Activated naive CD4-positive, alpha-beta T cell treated with anti-CD3 and anti-CD28 coated beads, Interleukin-2, amount 50 U/mL, for 72 hours (primary cell): ENCODE data around the gene ARMC3. TPM values are rescaled to one million over a fixed set of nuclear protein-coding genes. Genes with fewer than 3 reads are reported as not detected.

Experiments
- ATAC-seq, 2 donors: fragments of 150-1000 bp; cut with Tn5 transposase; 2 replicates each; pipeline ENCODE4 v1.10.0; 2021; ENCODE audit warnings: mild to moderate bottlenecking in 2 of 2, moderate library complexity in 2 of 2
- DNase-seq, 2 donors: peaks; one replicate each; pipeline ENCODE4 v3.0.0; 2021 to 2022; ENCODE audit warnings: low spot score in 2 of 2
- H3K27ac Mint-ChIP-seq, 2 donors: one replicate each; pipeline ENCODE4 v1.8.0; 2022; ENCODE audit warnings: mild to moderate bottlenecking in 2 of 2, mixed read lengths in 2 of 2
- H3K36me3 Mint-ChIP-seq, 2 donors: one replicate each; pipeline ENCODE4 v1.8.0; 2022; ENCODE audit warnings: mixed read lengths in 2 of 2
- H3K9me3 Mint-ChIP-seq, 2 donors: one replicate each; pipeline ENCODE4 v1.8.0; 2022; ENCODE audit warnings: mixed read lengths in 2 of 2
- total RNA-seq, 2 donors: library from RNA; stranded (reverse); gene quantifications; one replicate each; pipeline ENCODE4 v1.2.3, GENCODE V29; 2022

The ARMC3 gene
- total RNA-seq, 2 donors from 2014 or later = not detected

DNA sequence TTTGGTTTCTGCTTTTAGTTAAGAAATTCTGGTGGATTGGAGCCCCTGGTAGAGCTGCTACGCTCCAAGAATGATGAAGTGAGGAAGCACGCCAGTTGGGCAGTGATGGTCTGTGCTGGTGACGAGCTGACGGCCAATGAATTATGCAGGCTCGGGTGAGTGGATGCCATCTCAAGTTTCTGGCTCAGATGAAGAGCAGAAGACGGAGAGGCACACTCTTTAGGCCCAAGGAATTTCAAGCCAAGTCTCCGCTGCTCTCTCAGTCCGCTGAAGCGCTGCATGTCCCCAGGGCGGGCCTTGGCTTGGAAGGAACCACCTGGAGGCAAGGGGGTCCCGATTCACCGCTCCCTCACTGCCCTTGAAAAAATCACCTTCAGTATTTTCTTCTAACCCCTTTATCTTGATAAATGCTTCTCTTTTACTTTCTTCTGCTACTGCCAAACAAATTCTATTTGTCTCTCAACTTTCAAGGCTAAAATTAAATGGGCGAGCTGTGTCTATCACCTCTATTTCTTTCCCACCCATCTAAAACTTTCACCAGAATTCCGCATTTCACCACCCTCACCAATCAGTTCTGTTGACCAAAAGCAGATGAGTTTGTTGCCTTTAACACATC is 74.2 kb downstream of the ARMC3 start:
- H3K9me3 Mint-ChIP-seq = no peaks in the 10 kb centered on the region
- no peak for DNase-seq
- H3K27ac Mint-ChIP-seq = no peak overlapping the region
- no peaks in the 10 kb centered on the region for H3K36me3 Mint-ChIP-seq
- no peak for ATAC-seq

DNA sequence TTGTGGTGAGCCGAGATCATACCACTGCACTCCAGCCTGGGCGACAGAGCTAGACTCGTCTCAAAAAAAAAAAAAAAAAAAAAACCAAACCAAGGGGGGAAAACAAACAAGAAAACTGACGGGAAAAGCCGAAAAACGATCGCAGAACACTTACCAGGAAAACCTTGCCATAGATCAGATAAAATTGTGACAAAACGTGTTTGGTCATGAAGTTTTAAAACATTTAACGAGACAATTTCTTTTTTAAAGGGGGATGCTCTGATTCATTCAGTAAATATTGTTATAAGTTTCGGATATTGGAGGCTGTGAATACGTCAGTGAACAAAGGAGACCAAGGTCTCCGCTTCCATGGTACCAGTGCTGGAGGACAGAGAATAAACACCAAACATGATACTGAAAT is 77.3 kb downstream of the ARMC3 start:
- Mint-ChIP-seq H3K27ac (no peak overlapping the region), H3K36me3 (no peaks in the 10 kb centered on the region), H3K9me3 (no peaks in the 10 kb centered on the region)
- ATAC-seq (no peak), DNase-seq (no peak)

DNA sequence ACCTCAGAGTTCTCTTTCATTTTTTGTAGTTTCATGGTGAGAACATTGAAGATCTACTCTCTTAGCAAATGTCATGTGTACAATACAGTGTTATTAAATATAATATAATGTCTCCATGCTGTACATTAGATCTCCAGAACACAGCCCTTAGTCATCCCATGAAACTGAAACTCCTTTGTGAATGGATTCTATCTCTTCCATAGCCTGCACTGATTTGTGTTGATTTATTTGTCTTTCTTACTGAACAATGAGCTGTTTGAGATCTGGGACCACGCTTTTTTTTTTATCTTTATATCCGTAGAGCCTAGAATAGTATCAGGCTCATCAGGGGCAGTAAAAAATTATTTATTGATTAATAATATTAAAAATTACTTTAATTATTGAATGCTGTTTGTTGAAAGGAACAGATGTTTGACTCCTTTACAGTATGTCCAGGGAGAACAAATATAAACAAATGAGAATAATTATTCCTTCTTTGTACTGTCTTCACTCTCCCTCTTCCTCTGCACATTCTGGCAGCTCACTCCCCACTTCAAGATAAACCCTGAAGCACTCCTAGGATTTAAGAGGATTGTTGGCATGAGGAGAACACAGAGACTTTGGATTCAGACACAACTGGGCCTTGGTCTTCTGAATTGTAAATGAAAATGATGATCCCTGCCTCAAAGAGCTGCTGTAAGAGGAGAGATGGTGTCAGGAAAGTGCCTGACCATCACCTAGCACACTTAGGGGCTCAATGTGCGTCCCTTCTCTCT is 85.9 kb downstream of the ARMC3 start:
- no peaks in the 10 kb centered on the region for H3K9me3 Mint-ChIP-seq
- no peak overlapping the region for H3K27ac Mint-ChIP-seq
- H3K36me3 Mint-ChIP-seq = no peaks in the 10 kb centered on the region
- DNase-seq (no peak), ATAC-seq (no peak)

- H3K27ac Mint-ChIP-seq = no peak overlapping the region
- no peak for DNase-seq
- ATAC-seq = no peak
- H3K36me3 Mint-ChIP-seq = no peaks in the 10 kb centered on the region
- no peaks in the 10 kb centered on the region for H3K9me3 Mint-ChIP-seq
These were observed 87.3 kb downstream of the ARMC3 start for GRCh38 chr10:23015021-23015707.

GRCh38 chr10:23016636-23017035 is 88.8 kb downstream of the ARMC3 start:
- H3K36me3 Mint-ChIP-seq = peaks cover 1 to 2% of the 10 kb centered on the region in 2 donors
- H3K27ac Mint-ChIP-seq = no peak overlapping the region
- DNase-seq (no peak), ATAC-seq (no peak)
- peaks cover 2% of the 10 kb centered on the region in 2 donors for H3K9me3 Mint-ChIP-seq

- Mint-ChIP-seq H3K9me3 (peaks cover 4 to 16% of the 10 kb centered on the region in 2 donors), H3K36me3 (peaks cover 8 to 18% of the 10 kb centered on the region in 2 donors), H3K27ac (no peak overlapping the region)
- DNase-seq (no peak), ATAC-seq (no peak)
These were observed 91.8 kb downstream of the ARMC3 start for GRCh38 chr10:23019633-23020032.

DNA sequence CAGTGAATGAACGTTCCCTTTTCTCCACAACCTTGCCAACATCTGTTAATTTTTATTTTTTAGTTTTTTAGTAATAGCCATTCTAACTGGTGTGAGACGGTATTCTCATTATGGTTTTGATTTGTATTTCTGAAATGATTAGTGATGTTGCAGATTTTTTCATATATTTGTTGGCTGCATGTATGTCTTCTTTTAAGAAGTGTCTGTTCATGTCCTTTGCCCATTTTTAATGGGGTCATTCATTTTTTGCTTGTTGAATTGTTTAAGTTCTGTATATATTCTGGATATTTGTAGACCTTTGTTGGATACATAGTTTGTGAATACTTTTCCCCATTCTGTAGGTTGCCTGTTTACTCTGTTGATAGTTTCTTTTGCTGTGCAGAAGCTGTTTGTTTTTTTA is 93.6 kb downstream of the ARMC3 start:
- no peak overlapping the region for H3K27ac Mint-ChIP-seq
- DNase-seq = no peak
- H3K36me3 Mint-ChIP-seq = peaks cover 8 to 18% of the 10 kb centered on the region in 2 donors
- peaks cover 4 to 17% of the 10 kb centered on the region in 2 donors for H3K9me3 Mint-ChIP-seq
- ATAC-seq = no peak

- ATAC-seq (no peak), DNase-seq (no peak)
- Mint-ChIP-seq H3K27ac (no peak overlapping the region), H3K9me3 (peaks cover 4 to 17% of the 10 kb centered on the region in 2 donors), H3K36me3 (peaks cover 8 to 18% of the 10 kb centered on the region in 2 donors)
These were observed 96.1 kb downstream of the ARMC3 start for GRCh38 chr10:23024002-23024401.

DNA sequence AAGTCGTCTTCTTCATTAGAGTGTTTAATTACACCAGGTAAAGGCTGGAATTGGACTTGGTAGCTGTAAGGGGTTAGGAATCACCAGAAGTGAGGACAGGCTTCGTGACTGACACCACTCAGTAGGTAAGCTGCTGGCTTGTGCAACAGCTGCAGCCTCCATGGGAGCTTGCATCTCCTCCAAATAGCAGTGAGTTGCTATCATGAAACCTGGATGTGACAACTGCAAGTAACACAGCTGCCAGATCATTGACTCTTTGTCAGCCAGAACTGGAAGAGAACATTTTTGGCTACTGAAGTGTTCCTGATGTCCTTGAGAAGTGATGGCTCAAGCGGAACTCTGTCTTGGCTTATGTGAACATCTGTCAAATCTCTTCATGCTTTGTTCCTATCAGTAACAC is 103.5 kb downstream of the ARMC3 start:
- no peak for DNase-seq
- no peak for ATAC-seq
- Mint-ChIP-seq H3K27ac (no peak overlapping the region), H3K9me3 (no peaks in the 10 kb centered on the region), H3K36me3 (no peaks in the 10 kb centered on the region)

DNA sequence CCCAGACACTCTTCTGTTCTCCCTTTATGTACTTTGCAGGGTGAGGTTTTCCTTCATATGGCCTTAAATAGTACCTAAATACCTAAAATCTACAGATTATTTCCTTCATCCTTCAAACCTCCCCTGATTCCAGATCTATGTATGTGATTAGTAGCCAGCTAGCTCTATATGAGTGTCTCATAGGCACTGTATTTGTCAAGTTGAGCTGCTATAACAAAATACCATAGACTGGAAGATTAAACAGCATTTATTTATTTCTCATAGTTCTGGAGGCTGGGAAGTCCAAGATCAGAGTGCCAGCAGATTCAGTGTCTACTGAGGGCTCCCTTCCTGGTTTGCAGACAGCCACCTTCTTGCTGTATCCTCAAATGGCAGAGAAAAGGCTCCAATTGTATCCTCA is 106.9 kb downstream of the ARMC3 start:
- Mint-ChIP-seq H3K9me3 (no peaks in the 10 kb centered on the region), H3K36me3 (no peaks in the 10 kb centered on the region), H3K27ac (no peak overlapping the region)
- DNase-seq (no peak), ATAC-seq (no peak)

GRCh38 chr10:23035569-23035968 is 107.7 kb downstream of the ARMC3 start:
- Mint-ChIP-seq H3K27ac (no peak overlapping the region), H3K36me3 (no peaks in the 10 kb centered on the region), H3K9me3 (no peaks in the 10 kb centered on the region)
- ATAC-seq = no peak
- no peak for DNase-seq

DNA sequence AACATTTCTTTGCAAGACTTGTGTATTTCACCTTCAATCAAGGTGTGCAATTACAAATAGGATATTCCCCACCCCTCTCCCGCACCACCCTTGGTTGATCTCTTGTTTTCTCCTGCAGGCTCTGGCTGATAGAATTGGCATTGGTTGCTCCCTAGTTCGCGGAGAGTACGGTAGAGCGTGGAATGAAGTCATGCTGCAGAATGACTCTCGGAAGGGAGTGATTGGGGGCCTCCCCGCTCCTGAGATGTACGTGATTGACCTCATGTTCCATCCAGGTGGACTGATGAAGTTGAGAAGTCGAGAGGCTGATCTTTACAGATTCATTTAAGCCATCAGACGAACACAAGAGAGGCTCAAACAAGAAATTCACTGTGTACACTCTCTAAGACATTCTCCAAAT is 109.3 kb downstream of the ARMC3 start:
- Mint-ChIP-seq H3K9me3 (no peaks in the 10 kb centered on the region), H3K27ac (no peak overlapping the region), H3K36me3 (no peaks in the 10 kb centered on the region)
- no peak for DNase-seq
- ATAC-seq = no peak

DNA sequence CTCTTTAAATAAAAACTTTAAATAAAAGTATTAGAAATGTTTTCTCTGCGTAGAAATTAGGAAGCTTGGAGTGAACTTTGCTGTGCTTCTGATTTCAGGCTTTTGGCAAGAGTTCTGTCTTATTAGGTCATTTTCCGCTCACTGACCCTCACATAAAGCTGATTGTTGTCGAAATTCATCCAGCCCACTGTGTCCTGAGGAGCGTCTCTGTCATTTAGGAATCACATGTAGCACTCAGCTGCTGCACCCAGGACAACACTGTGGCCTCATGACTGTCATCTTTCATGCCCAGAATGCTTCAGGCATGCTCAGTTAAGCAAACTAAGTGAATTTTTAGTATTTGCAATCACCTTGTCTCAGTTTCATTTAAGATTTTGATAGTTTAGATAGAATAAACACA is 109.7 kb downstream of the ARMC3 start:
- Mint-ChIP-seq H3K27ac (no peak overlapping the region), H3K9me3 (no peaks in the 10 kb centered on the region), H3K36me3 (no peaks in the 10 kb centered on the region)
- no peak for ATAC-seq
- DNase-seq = no peak

DNA sequence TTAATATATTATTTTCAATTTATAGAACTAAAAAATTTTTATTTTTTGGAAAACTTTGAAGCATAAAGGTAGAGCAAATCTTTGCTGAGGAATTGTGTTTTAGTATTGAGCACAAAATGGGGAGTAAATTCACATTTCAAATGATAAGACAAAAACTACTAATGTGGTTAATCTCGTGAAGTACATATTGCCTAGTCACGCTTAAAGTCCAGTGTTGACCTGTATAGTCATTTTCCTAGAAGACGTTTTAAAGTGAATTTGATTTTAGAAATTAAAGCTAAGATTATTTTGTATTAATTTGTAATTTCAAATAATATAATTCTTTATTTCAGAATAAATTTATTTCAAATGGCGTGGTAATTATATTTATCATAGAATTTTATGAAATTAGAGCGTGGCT is 110.3 kb downstream of the ARMC3 start:
- Mint-ChIP-seq H3K27ac (no peak overlapping the region), H3K9me3 (no peaks in the 10 kb centered on the region), H3K36me3 (no peaks in the 10 kb centered on the region)
- ATAC-seq (no peak), DNase-seq (no peak)

- no peak for ATAC-seq
- H3K36me3 Mint-ChIP-seq = no peaks in the 10 kb centered on the region
- no peaks in the 10 kb centered on the region for H3K9me3 Mint-ChIP-seq
- DNase-seq = no peak
- H3K27ac Mint-ChIP-seq = no peak overlapping the region
These were observed 112.1 kb downstream of the ARMC3 start for GRCh38 chr10:23040002-23040401.

DNA sequence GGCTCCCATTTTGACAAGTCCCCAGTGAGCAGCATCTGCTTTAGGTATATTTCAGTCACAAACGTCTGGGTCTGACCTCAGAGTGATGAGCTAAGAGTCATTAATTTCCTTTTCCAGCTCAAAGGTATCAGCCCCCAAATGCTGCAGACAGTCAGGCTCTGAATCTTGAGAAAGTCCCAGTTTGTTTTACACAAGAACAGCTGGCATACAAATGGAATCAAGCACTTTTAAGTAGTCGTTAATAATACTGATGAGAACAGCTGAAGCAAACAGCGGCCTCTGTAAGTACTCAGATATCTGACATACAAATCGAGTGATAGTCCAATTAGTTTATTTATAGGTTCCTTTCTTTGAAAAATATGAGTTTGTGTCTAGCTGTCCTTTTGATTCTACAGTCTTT is 118.2 kb downstream of the ARMC3 start:
- Mint-ChIP-seq H3K36me3 (no peaks in the 10 kb centered on the region), H3K27ac (no peak overlapping the region), H3K9me3 (no peaks in the 10 kb centered on the region)
- DNase-seq = no peak
- no peak for ATAC-seq

- DNase-seq (no peak), ATAC-seq (no peak)
- Mint-ChIP-seq H3K27ac (no peak overlapping the region), H3K36me3 (no peaks in the 10 kb centered on the region), H3K9me3 (no peaks in the 10 kb centered on the region)
These were observed 119.6 kb downstream of the ARMC3 start for GRCh38 chr10:23047201-23048050.
